Peyer's patch (tissue), 4 donors: ENCODE data around the gene PGGT1B. TPM values are rescaled to one million over a fixed set of nuclear protein-coding genes. Genes with fewer than 3 reads are reported as not detected.

ENCODE experiments used
- DNase-seq, 3 donors: peaks; one replicate each; pipeline ENCODE4 v3.0.0-alpha.2; 2017 to 2019
- H3K27ac ChIP-seq, 4 donors: fragments of 200-600 bp; sonication (generic); one replicate each; pipeline ENCODE4 v1.5.1; 2016 to 2019
- H3K27me3 ChIP-seq, 2 donors: fragments of 200-600 bp; sonication (generic); one replicate each; pipeline ENCODE4 v1.5.1; 2019
- H3K36me3 ChIP-seq, 3 donors: fragments of 200-600 bp; sonication (generic); one replicate each; pipeline ENCODE4 v1.5.1; 2016 to 2019
- H3K4me1 ChIP-seq, 4 donors: fragments of 200-600 bp; sonication (generic); one replicate each; pipeline ENCODE4 v1.5.1; 2016 to 2019
- H3K4me3 ChIP-seq, 4 donors: fragments of 200-600 bp; sonication (generic); 1 replicate in 3 of 4; 2 replicates in 1 of 4; pipeline ENCODE4 v1.5.1; 2016 to 2019; ENCODE audit warnings: mild to moderate bottlenecking in 1 of 4
- H3K9me3 ChIP-seq, 4 donors: fragments of 200-600 bp; sonication (generic); one replicate each; pipeline ENCODE4 v1.5.1; 2016 to 2019; ENCODE audit warnings: mild to moderate bottlenecking in 1 of 4
- CTCF ChIP-seq, 6 experiments: fragments of 450-650 bp in 4 of 6; fragments of 200-600 bp in 2 of 6; sonication (generic) in 1 of 6; IDR thresholded peaks; one replicate each; pipeline ENCODE4 v1.5.1; 2017 to 2019; ENCODE audit warnings: antibody characterized with exemption in 6 of 6, mild to moderate bottlenecking in 3 of 6, moderate library complexity in 1 of 6
- POLR2A ChIP-seq, 2 donors: fragments of 450-650 bp; IDR thresholded peaks; one replicate each; pipeline ENCODE4 v1.5.1; 2017; ENCODE audit warnings: antibody characterized with exemption in 2 of 2, mild to moderate bottlenecking in 2 of 2, moderate library complexity in 2 of 2
- total RNA-seq, 4 donors: library from RNA; depleted of rRNA; stranded (reverse); fragments of >200 nt; gene quantifications; one replicate each; pipeline ENCODE4 v1.1.0, GENCODE V29; 2016

Gene PGGT1B
- total RNA-seq, 4 donors from 2014 or later = 12.8 to 34.7 (median 16.5) TPM

- H3K9me3 ChIP-seq = no peaks in the 10 kb centered on the region
- no peak overlapping the region for H3K27ac ChIP-seq
These were observed 26.4 kb upstream of the PGGT1B start for GRCh38 chr5:115289104-115289503.

GRCh38 chr5:115284021-115284420 is 21.3 kb upstream of the PGGT1B start:
- no peak for TF ChIP-seq POLR2A (IDR thresholded peaks at IDR 0.05)
- no peak for TF ChIP-seq CTCF (IDR thresholded peaks at IDR 0.05)

More at GRCh38 chr5:115289104-115289503, 26.4 kb upstream of the PGGT1B start:
- H3K4me1 ChIP-seq = no peaks in the 10 kb centered on the region
- H3K4me3 ChIP-seq = no peak overlapping the region
- TF ChIP-seq POLR2A (IDR thresholded peaks at IDR 0.05) = no peak
- DNase-seq = no peak
- H3K27me3 ChIP-seq = no peaks in the 10 kb centered on the region
- no peaks in the 10 kb centered on the region for H3K36me3 ChIP-seq

GRCh38 chr5:115282131-115282530 is 19.5 kb upstream of the PGGT1B start:
- TF ChIP-seq CTCF (IDR thresholded peaks at IDR 0.05) (no peak), POLR2A (IDR thresholded peaks at IDR 0.05) (no peak)
- Histone ChIP-seq H3K27ac (no peak overlapping the region), H3K9me3 (no peaks in the 10 kb centered on the region), H3K27me3 (no peaks in the 10 kb centered on the region), H3K36me3 (no peaks in the 10 kb centered on the region), H3K4me1 (no peaks in the 10 kb centered on the region), H3K4me3 (no peak overlapping the region)
- DNase-seq = no peak

More at GRCh38 chr5:115284021-115284420, 21.3 kb upstream of the PGGT1B start:
- H3K36me3 ChIP-seq = no peaks in the 10 kb centered on the region
- no peak overlapping the region for H3K4me3 ChIP-seq
- no peak overlapping the region for H3K27ac ChIP-seq
- H3K9me3 ChIP-seq = no peaks in the 10 kb centered on the region
- no peaks in the 10 kb centered on the region for H3K27me3 ChIP-seq
- H3K4me1 ChIP-seq = no peaks in the 10 kb centered on the region
- no peak for DNase-seq

GRCh38 chr5:115274584-115274983 is 11.9 kb upstream of the PGGT1B start:
- H3K9me3 ChIP-seq = no peaks in the 10 kb centered on the region
- no peaks in the 10 kb centered on the region for H3K27me3 ChIP-seq
- DNase-seq = no peak
- H3K4me1 ChIP-seq = no peaks in the 10 kb centered on the region
- TF ChIP-seq CTCF (IDR thresholded peaks at IDR 0.05) = no peak
- TF ChIP-seq POLR2A (IDR thresholded peaks at IDR 0.05) = no peak
- no peak overlapping the region for H3K27ac ChIP-seq
- peaks cover 0 to 11% (median 0%) of the 10 kb centered on the region in 3 donors for H3K36me3 ChIP-seq
- H3K4me3 ChIP-seq = no peak overlapping the region

- Histone ChIP-seq H3K9me3 (no peaks in the 10 kb centered on the region), H3K27me3 (no peaks in the 10 kb centered on the region), H3K4me1 (no peaks in the 10 kb centered on the region), H3K27ac (no peak overlapping the region), H3K4me3 (no peak overlapping the region), H3K36me3 (peaks cover 0 to 15% (median 0%) of the 10 kb centered on the region in 3 donors)
- no peak for DNase-seq
- TF ChIP-seq POLR2A (IDR thresholded peaks at IDR 0.05) (no peak), CTCF (IDR thresholded peaks at IDR 0.05) (no peak)
These were observed 9.8 kb upstream of the PGGT1B start for GRCh38 chr5:115272297-115272958.

- peak overlapping the region in 1 of 4 donors; percentile 34 for H3K27ac ChIP-seq
- H3K36me3 ChIP-seq = peaks cover 0 to 19% (median 0%) of the 10 kb centered on the region in 3 donors
- no peaks in the 10 kb centered on the region for H3K27me3 ChIP-seq
- no peak for DNase-seq
- no peaks in the 10 kb centered on the region for H3K9me3 ChIP-seq
- no peaks in the 10 kb centered on the region for H3K4me1 ChIP-seq
- TF ChIP-seq CTCF (IDR thresholded peaks at IDR 0.05) = no peak
- TF ChIP-seq POLR2A (IDR thresholded peaks at IDR 0.05) = no peak
- H3K4me3 ChIP-seq = no peak overlapping the region
These were observed 8.8 kb upstream of the PGGT1B start for GRCh38 chr5:115271295-115272050.
